NOMO-1 treated with DMSO at 0.1 percent for 48 hours (cell line): ENCODE measurements around the gene SLC16A12.
"Not testable (repeated sequence)": the region's sequence is repeated elsewhere in the genome, so short reads cannot be mapped to it uniquely, and the experiment has no call there.

Source experiments
- DNase-seq: peaks from one replicate; lab custom pipeline; 2025; ENCODE audit not compliant: unreplicated experiment; lab: John Stamatoyannopoulos, UW

SLC16A12 gene

GRCh38 chr10:89474452-89474851 lies 60.9 kb downstream of the SLC16A12 start:
- DNase-seq: no peak

- no peak for DNase-seq
Measured at GRCh38 chr10:89471110-89471809, 64.1 kb downstream of the SLC16A12 start.

- DNase-seq: no peak
Measured at GRCh38 chr10:89470628-89471027, 64.8 kb downstream of the SLC16A12 start.

GRCh38 chr10:89469517-89469916 lies 65.9 kb downstream of the SLC16A12 start:
- DNase-seq: no peak

- no peak for DNase-seq
Measured at GRCh38 chr10:89468191-89468965, 67.0 kb downstream of the SLC16A12 start.

- DNase-seq: peak; percentile 49
Measured at GRCh38 chr10:89466599-89467035, 68.8 kb downstream of the SLC16A12 start.

- DNase-seq: no peak
Measured at GRCh38 chr10:89465196-89465595, 70.2 kb downstream of the SLC16A12 start.

- DNase-seq: no peak
Measured at GRCh38 chr10:89463846-89464537, 71.4 kb downstream of the SLC16A12 start.

- DNase-seq: no peak
Measured at GRCh38 chr10:89458784-89459183, 76.6 kb downstream of the SLC16A12 start.

GRCh38 chr10:89458291-89458690 lies 77.1 kb downstream of the SLC16A12 start:
- no peak for DNase-seq

- peak; percentile 36 for DNase-seq
Measured at GRCh38 chr10:89454561-89455347, 80.6 kb downstream of the SLC16A12 start.

GRCh38 chr10:89452193-89452592 lies 83.2 kb downstream of the SLC16A12 start:
- DNase-seq: no peak

GRCh38 chr10:89450901-89451300 lies 84.5 kb downstream of the SLC16A12 start:
- no peak for DNase-seq

- not testable (repeated sequence) for DNase-seq
Measured at GRCh38 chr10:89444819-89445218, 90.6 kb downstream of the SLC16A12 start.

GRCh38 chr10:89442289-89442688 lies 93.1 kb downstream of the SLC16A12 start:
- DNase-seq: no peak

GRCh38 chr10:89440226-89441009 lies 95.0 kb downstream of the SLC16A12 start:
- DNase-seq: no peak

GRCh38 chr10:89438525-89438924 lies 96.9 kb downstream of the SLC16A12 start:
- DNase-seq: no peak

GRCh38 chr10:89431977-89432376 lies 103.4 kb downstream of the SLC16A12 start:
- no peak for DNase-seq

- no peak for DNase-seq
Measured at GRCh38 chr10:89428877-89429276, 106.5 kb downstream of the SLC16A12 start.

- no peak for DNase-seq
Measured at GRCh38 chr10:89427629-89428028, 107.8 kb downstream of the SLC16A12 start.
